Endodermal cell (in vitro differentiated cells): Measurements from ENCODE around the gene SAMHD1. TPM values are rescaled to one million over a fixed set of nuclear protein-coding genes. Genes with fewer than 3 reads are reported as not detected.

ENCODE experiments used
- DNase-seq: peaks from one replicate; pipeline ENCODE4 v3.0.0-alpha.2; 2017
- H3K27ac ChIP-seq: 2 replicates; pipeline ENCODE4 v1.5.1; 2013; ENCODE audit warnings: mild to moderate bottlenecking, low read depth, low read length, moderate library complexity
- H3K27me3 ChIP-seq: 2 replicates; pipeline ENCODE4 v1.6.1; 2013; ENCODE audit warnings: mild to moderate bottlenecking, low read length, moderate library complexity; ENCODE audit not compliant: insufficient read depth, control insufficient read depth, poor library complexity, severe bottlenecking
- H3K36me3 ChIP-seq: 2 replicates; pipeline ENCODE4 v1.7.0; 2013; ENCODE audit warnings: mild to moderate bottlenecking, low read length, moderate library complexity; ENCODE audit not compliant: control insufficient read depth, insufficient read depth
- H3K4me1 ChIP-seq: one replicate; pipeline ENCODE4 v1.7.0; 2013; ENCODE audit warnings: low read length; ENCODE audit not compliant: control insufficient read depth, insufficient read depth
- H3K4me3 ChIP-seq: 2 replicates; pipeline ENCODE4 v1.5.1; 2013; ENCODE audit warnings: mild to moderate bottlenecking, low read length, moderate library complexity
- H3K9ac ChIP-seq: 2 replicates; pipeline ENCODE4 v1.6.1; 2013; ENCODE audit warnings: mild to moderate bottlenecking, low read length, moderate library complexity; ENCODE audit not compliant: poor library complexity, severe bottlenecking; ENCODE audit errors: extremely low read depth
- H3K9me3 ChIP-seq: 2 replicates; pipeline ENCODE4 v1.6.1; 2013; ENCODE audit warnings: mild to moderate bottlenecking, low read length, moderate library complexity; ENCODE audit not compliant: control insufficient read depth
- H3K27ac Mint-ChIP-seq: 2 replicates; pipeline ENCODE4 v1.8.0; 2020; ENCODE audit warnings: mixed read lengths
- H3K27me3 Mint-ChIP-seq: 2 replicates; pipeline ENCODE4 v1.8.0; 2021; ENCODE audit warnings: mild to moderate bottlenecking, mixed read lengths; ENCODE audit not compliant: insufficient read depth
- H3K36me3 Mint-ChIP-seq: 2 replicates; pipeline ENCODE4 v1.8.0; 2020; ENCODE audit warnings: low read depth, mixed read lengths
- H3K4me1 Mint-ChIP-seq: 2 replicates; pipeline ENCODE4 v1.8.0; 2020; ENCODE audit warnings: mixed read lengths
- H3K4me3 Mint-ChIP-seq: 2 replicates; pipeline ENCODE4 v1.8.0; 2020; ENCODE audit warnings: mild to moderate bottlenecking, moderate library complexity, mixed read lengths
- H3K9me3 Mint-ChIP-seq: 2 replicates; pipeline ENCODE4 v1.8.0; 2020; ENCODE audit warnings: mild to moderate bottlenecking, mixed read lengths
- CTCF ChIP-seq: fragments of 200-600 bp; sonication (generic); conservative IDR thresholded peaks from 2 replicates; pipeline ENCODE4 v1.5.0; 2021; ENCODE audit warnings: antibody characterized with exemption, mild to moderate bottlenecking
- WGBS, 2 experiments: methylation state at CpG; one replicate each; pipeline versions ENCODE4 v1.1.5 to v1.1.7; 2013; ENCODE audit warnings: missing lambda C conversion rate in 2 of 2, mixed read lengths in 1 of 2; ENCODE audit not compliant: insufficient coverage in 1 of 2, insufficient read length in 1 of 2; 5-methylcytosine and 5-hydroxymethylcytosine counted together
- total RNA-seq, 2 donors: library from RNA; stranded (reverse); fragmentation: NEBNext Ultra II Directional in 1 of 2; extraction: Animal tissue kit (Norgen Biotek cat#: 25700) in 1 of 2; gene quantifications; 2 replicates in 1 of 2; 3 replicates in 1 of 2; pipeline ENCODE4 v1.2.1, GENCODE V29; 2021

Gene SAMHD1
- total RNA-seq, 2 donors from 2014 or later: 3.7 to 4.9 TPM

- Mint-ChIP-seq H3K27me3 (no peaks in the 10 kb centered on the region), H3K36me3 (peaks cover 7% of the 10 kb centered on the region), H3K4me1 (peaks cover 41% of the 10 kb centered on the region), H3K9me3 (no peaks in the 10 kb centered on the region), H3K27ac (no peak overlapping the region), H3K4me3 (peak overlapping the region; percentile 71)
- Histone ChIP-seq H3K9me3 (no peaks in the 10 kb centered on the region), H3K4me3 (peak overlapping the region; percentile 81), H3K9ac (peak overlapping the region; percentile 15), H3K27ac (no peak overlapping the region), H3K27me3 (no peaks in the 10 kb centered on the region), H3K36me3 (peaks cover 20% of the 10 kb centered on the region), H3K4me1 (peaks cover 15% of the 10 kb centered on the region)
- DNase-seq: no peak
- 72 to 75% methylated on average over 5 to 7 of the region's 7 CpGs for WGBS, 2 experiments
- TF ChIP-seq CTCF: no peak
Measured at GRCh38 chr20:36861625-36861874, 90.0 kb downstream of the SAMHD1 start.

DNA sequence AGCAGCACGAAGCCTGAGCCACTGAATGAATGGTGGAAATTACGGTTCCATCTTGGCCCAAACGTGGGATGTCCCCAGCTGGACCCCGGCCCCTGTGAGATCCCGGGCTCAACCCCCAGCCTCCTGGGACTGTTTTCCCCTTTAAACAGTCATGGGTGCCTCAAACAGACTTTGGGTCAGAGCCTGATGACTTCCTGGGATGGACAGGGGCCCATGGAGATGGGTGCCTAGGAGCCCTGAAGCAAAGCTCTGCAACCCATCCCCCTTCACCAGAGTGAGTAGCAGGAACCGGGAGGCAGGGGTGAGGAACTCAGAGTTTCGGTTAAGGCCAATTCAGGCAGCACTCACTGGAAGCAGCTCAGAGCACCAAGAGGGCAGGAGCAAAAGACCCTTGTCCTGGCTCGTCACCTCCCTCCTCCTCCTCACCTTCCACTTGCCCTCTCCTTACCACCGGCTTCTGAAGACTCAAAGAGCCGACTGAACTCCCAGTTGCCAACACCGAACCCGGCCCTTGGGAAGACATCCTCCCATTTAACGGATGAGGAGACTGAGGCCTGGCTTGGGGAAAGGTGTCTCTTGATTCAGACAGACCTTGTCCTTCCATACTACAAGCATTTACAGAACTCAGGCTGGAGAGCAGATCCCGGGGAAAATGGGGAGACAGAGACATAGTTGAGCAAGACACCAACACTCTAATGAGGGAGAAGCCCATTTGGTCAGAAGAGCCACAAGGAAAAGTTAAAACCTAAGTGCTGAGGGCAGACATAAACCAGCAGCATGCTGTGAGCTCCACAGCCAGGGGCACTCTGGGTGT, 90.5 kb downstream of the SAMHD1 start:
- no peak overlapping the region for H3K27ac Mint-ChIP-seq
- peaks cover 20% of the 10 kb centered on the region for H3K36me3 ChIP-seq

DNA sequence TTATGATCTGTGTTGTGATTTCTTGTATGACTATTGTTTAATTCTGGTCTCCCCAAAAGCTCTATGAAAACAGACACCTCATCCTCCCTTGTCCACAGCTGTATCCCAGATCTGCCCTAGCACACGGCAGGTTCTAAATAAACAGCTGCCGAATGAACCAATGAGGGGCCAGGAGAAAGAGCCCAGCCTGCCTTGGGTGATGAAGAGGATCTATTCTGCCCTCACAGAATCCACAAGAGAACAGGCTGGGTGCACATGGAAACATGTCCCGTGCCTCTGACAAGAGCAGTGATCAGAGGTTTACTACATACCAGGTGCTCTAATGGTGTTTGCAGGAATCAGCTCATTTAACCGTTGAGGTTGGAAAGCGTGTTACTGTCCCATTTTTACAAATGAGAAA, 91.2 kb downstream of the SAMHD1 start:
- Mint-ChIP-seq H3K4me1 (peaks cover 47% of the 10 kb centered on the region), H3K4me3 (no peak overlapping the region), H3K27me3 (no peaks in the 10 kb centered on the region), H3K27ac (no peak overlapping the region), H3K36me3 (peaks cover 7% of the 10 kb centered on the region), H3K9me3 (no peaks in the 10 kb centered on the region)
- no peak overlapping the region for H3K27ac ChIP-seq
- H3K4me3 ChIP-seq: no peak overlapping the region
- H3K4me1 ChIP-seq: peaks cover 15% of the 10 kb centered on the region
- TF ChIP-seq CTCF: no peak
- DNase-seq: no peak
- no peaks in the 10 kb centered on the region for H3K9me3 ChIP-seq
- H3K27me3 ChIP-seq: no peaks in the 10 kb centered on the region
- H3K36me3 ChIP-seq: peaks cover 20% of the 10 kb centered on the region
- 89 to 91% methylated on average over 3 to 5 of the region's 5 CpGs for WGBS, 2 experiments
- no peak overlapping the region for H3K9ac ChIP-seq

More for the DNA sequence above, 90.5 kb downstream of the SAMHD1 start:
- H3K4me1 Mint-ChIP-seq: peaks cover 44% of the 10 kb centered on the region
- H3K9ac ChIP-seq: no peak overlapping the region
- H3K9me3 Mint-ChIP-seq: no peaks in the 10 kb centered on the region
- no peaks in the 10 kb centered on the region for H3K27me3 ChIP-seq
- TF ChIP-seq CTCF: no peak
- H3K27ac ChIP-seq: no peak overlapping the region
- H3K4me3 ChIP-seq: peak overlapping the region; percentile 81
- H3K9me3 ChIP-seq: no peaks in the 10 kb centered on the region
- H3K4me3 Mint-ChIP-seq: peak overlapping the region; percentile 71
- no peak for DNase-seq
- WGBS, 2 experiments: 93 to 94% methylated on average over 7 to 14 of the region's 14 CpGs
- H3K4me1 ChIP-seq: peaks cover 15% of the 10 kb centered on the region
- no peaks in the 10 kb centered on the region for H3K27me3 Mint-ChIP-seq
- H3K36me3 Mint-ChIP-seq: peaks cover 7% of the 10 kb centered on the region
